ENCODE data around the gene AURKA.
"Not testable (repeated sequence)": the region's sequence is repeated elsewhere in the genome, so short reads cannot be mapped to it uniquely, and the experiment has no call there.

The AURKA gene

GRCh38 chr20:56359212-56360132 is 32.5 kb downstream of the AURKA start:
- no peak for DNase-seq (ENCODE audit: low read depth in 2 of 2)

DNA sequence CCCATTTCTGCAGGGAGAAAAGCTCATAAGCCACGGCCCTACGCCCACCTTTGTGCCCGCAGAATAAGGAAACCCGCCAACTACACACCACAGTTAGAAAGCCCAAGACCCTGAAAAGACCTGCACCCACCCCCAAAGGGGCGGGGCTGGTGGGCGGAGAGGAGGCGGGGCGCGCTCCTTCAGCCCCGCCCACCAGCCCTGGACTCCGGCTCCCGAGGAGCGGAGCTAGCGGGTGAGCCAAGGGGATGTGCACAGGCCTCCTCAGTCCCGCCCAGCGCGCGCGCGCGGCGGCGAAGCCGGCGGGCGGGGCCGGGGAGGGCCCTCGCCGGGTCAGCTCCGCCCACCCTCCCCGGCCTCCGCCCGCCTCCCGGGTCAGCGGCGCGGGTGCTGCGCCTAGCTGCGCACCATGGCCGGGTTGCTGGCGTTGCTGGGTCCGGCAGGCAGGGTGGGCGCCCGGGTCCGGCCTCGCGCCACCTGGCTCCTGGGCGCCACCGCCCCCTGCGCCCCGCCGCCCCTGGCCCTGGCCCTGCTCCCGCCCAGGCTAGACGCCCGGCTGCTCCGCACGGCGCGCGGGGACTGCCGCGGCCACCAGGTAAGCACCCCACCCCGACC is 33.3 kb downstream of the AURKA start, which contains the start of gene FAM210B:
Gene FAM210B, plus strand, starts transcription at position 375 of the 612 bp plus-strand sequence. Its CDS starts 32 bp downstream, at position 407.
- peak; percentile 67 to 77 for DNase-seq (ENCODE audit: low read depth in 2 of 2)

GRCh38 chr20:56358070-56358469 is 33.9 kb downstream of the AURKA start:
- DNase-seq (ENCODE audit: low read depth in 2 of 2): no peak

DNA sequence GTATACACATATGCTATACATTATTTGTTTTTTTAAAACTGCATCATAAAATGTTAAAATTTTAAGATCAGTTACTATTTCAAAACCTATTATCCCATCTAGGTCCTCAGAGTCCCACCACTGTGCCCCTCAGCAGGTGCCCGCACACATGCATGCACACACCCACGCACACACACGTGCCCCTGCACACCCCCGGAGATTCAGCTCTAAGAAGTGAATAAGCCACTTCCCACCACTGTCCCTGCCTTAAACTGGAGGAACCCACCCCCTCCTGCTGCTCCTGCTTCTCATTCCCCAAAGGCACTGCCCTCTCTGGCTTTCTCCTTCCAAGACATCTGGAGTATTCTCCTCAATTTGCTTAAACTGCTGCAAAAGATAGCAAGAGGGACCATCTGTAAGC is 38.7 kb downstream of the AURKA start:
- DNase-seq (ENCODE audit: low read depth in 2 of 2): no peak

DNA sequence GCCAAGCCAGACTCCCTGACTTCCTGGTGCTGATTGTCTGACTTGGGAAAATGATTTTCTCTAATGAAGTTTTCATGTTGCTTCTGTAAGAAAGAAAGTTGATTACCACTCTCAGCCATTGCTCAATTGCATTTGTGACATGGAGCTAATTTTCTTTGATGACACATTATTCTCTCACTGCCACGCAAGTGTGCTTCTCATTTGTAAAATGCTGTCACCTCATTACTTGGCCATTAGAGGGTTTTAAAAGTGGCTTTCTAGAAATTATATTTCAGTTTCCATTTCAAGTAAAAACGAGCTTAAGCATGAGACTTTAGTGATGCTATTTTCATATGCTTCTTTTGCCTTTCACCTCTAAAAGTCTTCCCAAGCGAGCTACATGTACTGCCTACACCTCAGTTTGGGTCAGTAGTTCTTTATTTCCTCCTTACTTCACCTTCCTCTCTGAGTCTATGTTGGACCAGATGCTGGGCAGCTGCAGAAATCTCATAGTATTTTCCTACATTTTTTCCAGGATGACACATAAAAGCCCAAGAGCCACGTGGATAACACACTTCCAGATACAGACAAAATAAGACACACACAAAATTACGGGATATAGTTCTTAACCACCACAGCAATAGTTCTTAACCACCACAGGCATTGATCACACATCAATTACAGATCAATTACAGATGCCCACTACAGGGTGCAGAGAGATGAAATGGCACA is 39.5 kb downstream of the AURKA start:
- DNase-seq (ENCODE audit: low read depth in 2 of 2): no peak

- no peak for DNase-seq (ENCODE audit: low read depth in 2 of 2)
Measured at GRCh38 chr20:56350842-56351241, 41.2 kb downstream of the AURKA start.

- no peak for DNase-seq (ENCODE audit: low read depth in 2 of 2)
Measured at GRCh38 chr20:56348746-56349145, 43.3 kb downstream of the AURKA start.

DNA sequence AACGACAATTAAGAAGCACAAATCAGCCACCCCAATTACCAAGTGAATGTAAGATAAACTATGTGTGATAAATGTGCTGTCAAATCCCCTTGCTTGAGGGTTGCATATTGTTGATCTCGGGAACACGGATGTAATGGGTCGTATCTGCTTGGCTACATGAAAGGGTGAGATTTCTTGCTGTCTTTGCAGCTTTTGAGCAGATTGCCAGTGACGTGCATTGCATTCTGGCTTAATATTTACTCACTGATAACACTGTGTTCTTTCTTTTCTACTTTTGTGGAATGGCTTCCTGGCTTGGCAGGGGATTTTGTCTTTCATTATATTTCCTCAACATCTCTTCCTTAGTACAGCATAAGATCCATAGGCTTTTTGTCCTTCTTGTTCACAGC is 43.7 kb downstream of the AURKA start:
- no peak for DNase-seq (ENCODE audit: low read depth in 2 of 2)

GRCh38 chr20:56347628-56348304 is 44.2 kb downstream of the AURKA start:
- no peak for DNase-seq (ENCODE audit: low read depth in 2 of 2)

- DNase-seq (ENCODE audit: low read depth in 2 of 2): no peak
Measured at GRCh38 chr20:56345911-56346310, 46.1 kb downstream of the AURKA start.

DNA sequence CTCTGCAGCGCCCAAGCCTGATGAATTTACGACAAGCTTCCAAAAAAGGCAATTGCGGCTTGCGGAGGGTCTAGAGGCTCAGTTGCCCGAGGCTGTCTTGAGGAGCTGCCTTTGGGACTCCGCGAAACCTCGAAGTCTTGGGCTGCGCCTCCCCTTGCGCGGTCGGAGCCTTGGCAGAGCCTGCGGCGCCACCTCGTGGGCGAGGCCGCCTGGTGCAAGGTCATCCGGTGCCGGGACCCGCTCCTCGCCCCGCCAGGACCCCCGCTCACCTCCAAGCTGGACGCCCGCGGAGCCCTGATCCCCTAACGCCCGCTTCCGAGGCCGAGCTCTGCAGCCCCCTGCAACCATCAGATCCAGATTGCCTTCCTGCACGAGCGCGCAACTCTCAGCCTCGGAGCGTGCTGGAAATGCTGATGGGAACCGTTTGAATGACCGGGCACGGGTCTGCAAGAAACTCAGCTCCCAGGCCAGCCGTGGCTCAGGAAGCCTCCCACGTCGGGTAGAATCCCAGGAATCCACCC is 48.1 kb downstream of the AURKA start:
- DNase-seq (ENCODE audit: low read depth in 2 of 2): peak; percentile 9 to 39

DNA sequence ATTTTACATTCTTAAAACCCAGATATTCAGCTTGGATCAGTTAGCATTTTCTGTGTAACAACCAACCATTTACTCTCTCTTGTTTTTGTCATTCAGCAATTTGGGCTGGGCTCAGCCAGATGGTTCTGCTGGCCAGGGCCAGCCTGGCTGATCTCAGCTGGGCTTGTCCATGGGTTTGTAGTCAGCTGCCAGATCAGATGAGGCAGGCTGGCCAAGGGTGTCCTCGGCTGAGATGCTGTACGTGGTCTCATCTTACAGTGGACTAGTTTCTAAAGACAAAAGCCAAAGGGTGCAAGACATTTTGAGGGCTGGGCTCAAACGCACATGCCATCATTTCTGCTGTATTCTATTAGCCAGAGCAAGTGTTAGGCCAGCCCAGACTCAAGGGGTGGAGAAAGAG is 49.2 kb downstream of the AURKA start:
- no peak for DNase-seq (ENCODE audit: low read depth in 2 of 2)

DNA sequence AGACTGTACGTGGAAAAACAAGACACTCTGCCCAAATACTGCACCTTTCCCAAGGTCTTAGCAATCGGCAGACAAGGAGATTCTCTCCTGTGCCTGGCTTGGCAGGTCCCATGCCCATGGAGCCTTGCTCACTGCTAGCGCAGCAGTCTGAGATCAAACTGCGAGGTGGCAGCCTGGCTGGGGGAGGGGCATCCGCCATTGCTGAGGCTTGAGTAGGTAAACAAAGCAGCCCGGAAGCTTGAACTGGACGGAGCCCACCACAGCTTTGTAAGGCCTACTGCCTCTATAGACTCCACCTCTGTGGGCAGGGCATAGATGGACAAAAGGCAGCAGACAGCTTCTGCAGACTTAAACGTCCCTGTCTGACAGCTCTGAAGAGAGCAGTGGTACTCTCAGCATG is 55.3 kb downstream of the AURKA start:
- not testable (repeated sequence) for DNase-seq (ENCODE audit: low read depth in 2 of 2)

DNA sequence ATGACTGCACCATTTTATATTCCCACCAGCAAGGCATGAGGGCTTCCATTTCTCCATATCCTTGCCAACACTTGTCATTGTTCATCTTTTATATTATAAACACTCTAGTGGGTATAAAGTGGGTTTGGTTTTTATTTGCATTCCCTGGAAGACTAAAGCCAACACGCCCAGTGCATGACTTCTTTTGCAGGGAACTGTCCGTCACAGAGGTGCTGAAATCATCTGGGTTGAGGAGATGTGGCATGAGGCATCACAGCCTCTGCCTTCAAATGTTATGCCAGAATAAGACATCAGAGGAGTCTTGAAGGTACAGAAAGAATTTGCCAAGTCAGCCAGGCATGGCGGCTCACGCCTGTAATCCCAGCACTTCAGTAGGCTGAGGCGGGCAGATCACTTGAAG is 63.2 kb downstream of the AURKA start:
- no peak for DNase-seq (ENCODE audit: low read depth in 2 of 2)

DNA sequence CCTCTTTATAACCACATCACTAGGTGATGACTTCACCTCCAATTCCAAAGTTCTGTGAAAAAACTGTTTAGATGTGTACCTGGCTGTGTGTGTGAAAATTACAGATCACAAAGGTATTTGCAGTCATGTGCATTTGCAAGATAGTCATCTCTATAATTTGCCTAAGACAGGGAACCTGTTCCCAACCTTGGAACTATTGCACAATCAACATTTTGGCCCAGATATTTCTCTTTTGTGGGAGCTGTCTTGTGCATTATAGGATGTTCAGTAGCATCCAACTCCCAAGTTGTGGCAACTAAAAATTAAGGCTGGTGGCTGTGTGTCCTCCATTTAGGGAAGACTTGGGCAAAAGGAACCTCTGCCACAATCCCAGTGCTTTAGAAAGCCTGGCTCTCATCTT is 67.2 kb downstream of the AURKA start:
- DNase-seq (ENCODE audit: low read depth in 2 of 2): no peak

DNA sequence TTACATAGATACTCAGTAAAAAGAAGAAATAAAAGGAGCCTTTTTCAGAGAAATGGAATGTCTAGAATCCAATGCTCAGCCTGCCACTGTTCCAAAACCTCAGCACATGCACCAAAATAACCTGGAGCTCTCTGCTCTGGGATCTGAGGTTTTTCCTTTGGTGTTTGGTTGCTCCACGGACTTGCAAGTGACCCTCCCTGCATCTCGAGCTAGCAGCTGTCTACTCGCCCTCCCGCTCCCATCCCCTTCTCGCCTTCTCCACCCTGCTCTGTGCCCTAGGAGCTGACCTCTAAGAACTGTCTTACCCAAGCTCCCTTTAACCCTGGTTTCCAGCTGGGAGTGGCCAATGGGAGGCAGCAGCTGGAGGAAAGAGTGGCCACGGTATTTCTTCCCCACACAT is 68.4 kb downstream of the AURKA start:
- DNase-seq (ENCODE audit: low read depth in 2 of 2): no peak

- DNase-seq (ENCODE audit: low read depth in 2 of 2): no peak
Measured at GRCh38 chr20:56323206-56323605, 68.8 kb downstream of the AURKA start.

DNA sequence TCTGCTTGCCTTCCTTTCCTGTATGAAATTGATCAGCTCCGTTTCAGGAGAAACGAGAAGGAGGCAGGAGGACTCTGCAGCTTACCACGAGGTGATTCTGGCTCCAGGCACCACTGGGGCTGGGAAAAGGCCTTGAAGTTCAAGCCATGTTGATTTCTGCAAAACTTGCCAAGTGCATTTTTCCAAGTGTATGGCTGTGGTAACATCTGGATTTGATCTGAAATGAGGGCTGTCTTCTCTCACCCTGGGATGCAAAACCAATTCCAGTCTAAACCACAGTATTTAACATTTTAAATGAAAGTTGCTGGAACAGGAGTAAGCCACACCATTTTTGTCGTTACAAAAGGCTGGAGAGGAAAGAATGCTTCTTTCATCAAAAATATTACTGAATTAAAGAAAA is 69.3 kb downstream of the AURKA start:
- DNase-seq (ENCODE audit: low read depth in 2 of 2): no peak

All from stimulated activated CD4-positive, alpha-beta T cell treated with anti-CD3 and anti-CD28 coated beads, Interleukin-15, amount 100 ng/mL, for 48 hours (primary cell).